PC-3 (cell line): ENCODE data around the gene ZEB2.

Experiments
- EZH2 ChIP-seq: fragments of 300-600 bp; sonication (generic); IDR thresholded peaks from one replicate; pipeline ENCODE4 v1.6.1; 2017; ENCODE audit warnings: antibody characterized with exemption, mild to moderate bottlenecking, low read length; ENCODE audit not compliant: unreplicated experiment
- TF ChIP-seq, protein P1 (sequence below): fragments of 300-600 bp; sonication (generic); conservative IDR thresholded peaks from 2 replicates; pipeline ENCODE4 v1.5.1; 2017; ENCODE audit warnings: antibody characterized with exemption, low read depth, mild to moderate bottlenecking, low read length

DNA sequence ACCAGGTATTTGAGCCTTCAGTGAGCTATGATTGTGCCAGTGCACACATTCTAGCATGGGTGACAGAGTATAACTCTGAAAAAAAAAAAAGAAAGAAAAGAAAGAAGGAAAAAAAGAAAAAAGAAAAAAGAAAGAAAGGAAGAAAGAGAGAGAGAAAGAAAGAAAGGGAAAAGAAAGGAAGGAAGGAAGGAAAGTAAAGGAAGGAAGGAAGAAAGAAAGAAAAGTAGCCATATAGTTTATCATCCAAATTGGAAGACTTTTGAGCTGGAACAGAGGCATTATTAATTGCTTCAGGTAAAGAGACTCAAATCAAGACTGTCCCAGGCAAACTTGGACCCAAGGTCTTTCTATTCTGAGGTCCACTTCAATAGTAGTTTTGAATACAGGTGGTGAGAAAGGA is 32.9 kb upstream of the ZEB2 start:
- TF ChIP-seq, protein P1, sequence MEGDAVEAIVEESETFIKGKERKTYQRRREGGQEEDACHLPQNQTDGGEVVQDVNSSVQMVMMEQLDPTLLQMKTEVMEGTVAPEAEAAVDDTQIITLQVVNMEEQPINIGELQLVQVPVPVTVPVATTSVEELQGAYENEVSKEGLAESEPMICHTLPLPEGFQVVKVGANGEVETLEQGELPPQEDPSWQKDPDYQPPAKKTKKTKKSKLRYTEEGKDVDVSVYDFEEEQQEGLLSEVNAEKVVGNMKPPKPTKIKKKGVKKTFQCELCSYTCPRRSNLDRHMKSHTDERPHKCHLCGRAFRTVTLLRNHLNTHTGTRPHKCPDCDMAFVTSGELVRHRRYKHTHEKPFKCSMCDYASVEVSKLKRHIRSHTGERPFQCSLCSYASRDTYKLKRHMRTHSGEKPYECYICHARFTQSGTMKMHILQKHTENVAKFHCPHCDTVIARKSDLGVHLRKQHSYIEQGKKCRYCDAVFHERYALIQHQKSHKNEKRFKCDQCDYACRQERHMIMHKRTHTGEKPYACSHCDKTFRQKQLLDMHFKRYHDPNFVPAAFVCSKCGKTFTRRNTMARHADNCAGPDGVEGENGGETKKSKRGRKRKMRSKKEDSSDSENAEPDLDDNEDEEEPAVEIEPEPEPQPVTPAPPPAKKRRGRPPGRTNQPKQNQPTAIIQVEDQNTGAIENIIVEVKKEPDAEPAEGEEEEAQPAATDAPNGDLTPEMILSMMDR = no peak
- no peak for TF ChIP-seq EZH2
